HUES64 (cell line): ENCODE results near the gene FMNL1.

Source experiments
- H3K27ac ChIP-seq: 2 replicates; pipeline ENCODE4 v1.7.0; 2013; ENCODE audit warnings: low read depth, low read length, inconsistent platforms
- H3K27me3 ChIP-seq: 2 replicates; pipeline ENCODE4 v1.6.1; 2013; ENCODE audit warnings: mild to moderate bottlenecking, low read length; ENCODE audit not compliant: insufficient read depth
- H3K36me3 ChIP-seq: 2 replicates; pipeline ENCODE4 v1.6.1; 2013; ENCODE audit warnings: mild to moderate bottlenecking, low read length; ENCODE audit not compliant: insufficient read depth
- H3K4me1 ChIP-seq: 2 replicates; pipeline ENCODE4 v1.6.1; 2013; ENCODE audit warnings: mild to moderate bottlenecking, low read length, moderate library complexity; ENCODE audit not compliant: insufficient read depth
- H3K4me3 ChIP-seq: 2 replicates; pipeline ENCODE4 v1.5.1; 2013; ENCODE audit warnings: mild to moderate bottlenecking, low read length, moderate library complexity
- H3K9ac ChIP-seq: 2 replicates; pipeline ENCODE4 v1.6.1; 2013; ENCODE audit warnings: mild to moderate bottlenecking, low read depth, low read length
- H3K9me3 ChIP-seq: 2 replicates; pipeline ENCODE4 v1.6.1; 2013; ENCODE audit warnings: low read depth, low read length; ENCODE audit not compliant: insufficient read depth
- WGBS: fragments of 150-250, 120-280 bp; methylation state at CpG from one replicate; pipeline ENCODE4 v1.1.7; 2013; ENCODE audit warnings: missing lambda C conversion rate; 5-methylcytosine and 5-hydroxymethylcytosine counted together

Gene FMNL1

GRCh38 chr17:45287526-45288500 lies 66.1 kb downstream of the FMNL1 start:
- no peaks in the 10 kb centered on the region for H3K4me1 ChIP-seq
- H3K27me3 ChIP-seq = no peaks in the 10 kb centered on the region
- no peaks in the 10 kb centered on the region for H3K9me3 ChIP-seq
- WGBS = 94% methylated on average over 10 of the region's 10 CpGs
- peaks cover 37% of the 10 kb centered on the region for H3K36me3 ChIP-seq
- H3K27ac ChIP-seq = no peak overlapping the region
- H3K9ac ChIP-seq = no peak overlapping the region
- H3K4me3 ChIP-seq = no peak overlapping the region

- 93% methylated on average over 10 of the region's 10 CpGs for WGBS
- Histone ChIP-seq H3K27me3 (no peaks in the 10 kb centered on the region), H3K4me1 (0 out of 2 replicates have a peak, but pooled peaks cover 3% of the 10 kb centered on the region), H3K27ac (no peak overlapping the region), H3K4me3 (no peak overlapping the region), H3K36me3 (peaks cover 27% of the 10 kb centered on the region), H3K9ac (no peak overlapping the region), H3K9me3 (no peaks in the 10 kb centered on the region)
These were observed 67.1 kb downstream of the FMNL1 start for GRCh38 chr17:45288825-45289224.

GRCh38 chr17:45289301-45290268 lies 67.9 kb downstream of the FMNL1 start:
- no peak overlapping the region for H3K4me3 ChIP-seq
- H3K9me3 ChIP-seq = no peaks in the 10 kb centered on the region
- no peak overlapping the region for H3K27ac ChIP-seq
- no peak overlapping the region for H3K9ac ChIP-seq
- peaks cover 20% of the 10 kb centered on the region for H3K36me3 ChIP-seq
- 0 out of 2 replicates have a peak, but pooled peaks cover 4% of the 10 kb centered on the region for H3K4me1 ChIP-seq
- 92% methylated on average over 15 of the region's 15 CpGs for WGBS
- no peaks in the 10 kb centered on the region for H3K27me3 ChIP-seq

DNA sequence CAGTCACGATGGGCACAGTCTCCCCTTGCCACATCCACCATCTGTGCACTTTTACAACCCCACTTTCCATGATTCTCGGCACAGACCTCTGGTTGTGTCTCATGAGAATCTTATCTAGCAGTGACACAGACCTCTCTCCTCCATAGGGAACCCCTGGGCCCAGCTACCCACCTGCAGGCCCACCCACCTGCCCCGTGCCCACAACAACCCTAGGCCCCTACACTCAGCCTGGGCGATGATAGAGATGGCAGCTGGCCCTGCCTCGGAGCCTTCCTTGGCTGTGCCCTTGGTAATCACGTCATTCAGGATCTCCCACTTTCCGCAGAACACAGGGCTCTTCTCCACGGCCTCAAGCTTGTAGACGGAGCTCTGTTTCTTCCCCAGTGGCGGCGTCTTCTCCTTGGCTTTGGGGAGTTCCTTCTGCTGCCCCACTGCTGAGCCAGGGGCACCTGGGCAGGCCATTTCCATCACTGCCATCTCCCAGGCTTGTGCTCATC lies 68.6 kb downstream of the FMNL1 start:
- peaks cover 18% of the 10 kb centered on the region; the same call in 1 of the 2 replicates for H3K36me3 ChIP-seq
- 0 out of 2 replicates have a peak, but pooled peaks cover 4% of the 10 kb centered on the region for H3K4me1 ChIP-seq
- no peak overlapping the region for H3K9ac ChIP-seq
- WGBS = 93% methylated on average over 11 of the region's 11 CpGs
- H3K4me3 ChIP-seq = no peak overlapping the region
- H3K9me3 ChIP-seq = no peaks in the 10 kb centered on the region
- no peaks in the 10 kb centered on the region for H3K27me3 ChIP-seq
- no peak overlapping the region for H3K27ac ChIP-seq

DNA sequence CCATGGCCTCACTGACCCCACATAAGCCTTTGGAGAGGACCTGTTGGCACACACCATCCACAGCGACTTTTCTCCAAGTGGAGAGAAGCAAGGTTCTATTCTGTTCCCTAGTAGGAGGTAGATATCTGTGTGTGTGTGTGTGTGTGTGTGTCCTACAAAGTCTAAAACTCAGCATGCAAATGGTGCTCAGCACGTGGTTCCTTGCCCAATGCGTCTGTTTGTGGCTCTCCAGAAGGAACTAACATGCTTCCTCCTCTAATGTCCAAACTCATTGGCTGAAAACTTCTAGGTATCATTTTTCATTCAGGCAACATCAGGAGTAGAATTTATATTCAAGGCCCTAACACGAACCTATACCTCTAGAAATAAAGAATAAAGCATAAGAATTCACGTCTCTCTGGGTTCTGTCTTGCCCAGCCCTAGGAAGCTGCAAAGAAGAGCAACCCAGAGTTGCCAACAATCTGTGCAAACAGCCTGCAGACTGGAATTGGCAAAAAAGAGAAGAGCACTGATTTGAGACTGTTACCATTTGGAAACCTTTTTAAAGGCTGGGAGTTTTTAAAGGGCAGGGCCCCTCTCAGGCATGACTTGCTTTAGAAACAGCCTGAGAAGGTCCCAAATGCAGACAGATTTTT lies 69.6 kb downstream of the FMNL1 start:
- 0 out of 2 replicates have a peak, but pooled peaks cover 4% of the 10 kb centered on the region for H3K4me1 ChIP-seq
- H3K9ac ChIP-seq = no peak overlapping the region
- 87% methylated on average over 5 of the region's 5 CpGs for WGBS
- H3K36me3 ChIP-seq = peaks cover 15% of the 10 kb centered on the region; the same call in 1 of the 2 replicates
- H3K27ac ChIP-seq = no peak overlapping the region
- H3K27me3 ChIP-seq = no peaks in the 10 kb centered on the region
- H3K9me3 ChIP-seq = no peaks in the 10 kb centered on the region
- no peak overlapping the region for H3K4me3 ChIP-seq

- Histone ChIP-seq H3K9me3 (no peaks in the 10 kb centered on the region), H3K27me3 (no peaks in the 10 kb centered on the region), H3K9ac (no peak overlapping the region), H3K4me1 (0 out of 2 replicates have a peak, but pooled peaks cover 4% of the 10 kb centered on the region), H3K36me3 (peaks cover 5% of the 10 kb centered on the region; the same call in 1 of the 2 replicates), H3K4me3 (no peak overlapping the region), H3K27ac (no peak overlapping the region)
- 89% methylated on average over 12 of the region's 12 CpGs for WGBS
These were observed 71.2 kb downstream of the FMNL1 start for GRCh38 chr17:45292696-45293412.

DNA sequence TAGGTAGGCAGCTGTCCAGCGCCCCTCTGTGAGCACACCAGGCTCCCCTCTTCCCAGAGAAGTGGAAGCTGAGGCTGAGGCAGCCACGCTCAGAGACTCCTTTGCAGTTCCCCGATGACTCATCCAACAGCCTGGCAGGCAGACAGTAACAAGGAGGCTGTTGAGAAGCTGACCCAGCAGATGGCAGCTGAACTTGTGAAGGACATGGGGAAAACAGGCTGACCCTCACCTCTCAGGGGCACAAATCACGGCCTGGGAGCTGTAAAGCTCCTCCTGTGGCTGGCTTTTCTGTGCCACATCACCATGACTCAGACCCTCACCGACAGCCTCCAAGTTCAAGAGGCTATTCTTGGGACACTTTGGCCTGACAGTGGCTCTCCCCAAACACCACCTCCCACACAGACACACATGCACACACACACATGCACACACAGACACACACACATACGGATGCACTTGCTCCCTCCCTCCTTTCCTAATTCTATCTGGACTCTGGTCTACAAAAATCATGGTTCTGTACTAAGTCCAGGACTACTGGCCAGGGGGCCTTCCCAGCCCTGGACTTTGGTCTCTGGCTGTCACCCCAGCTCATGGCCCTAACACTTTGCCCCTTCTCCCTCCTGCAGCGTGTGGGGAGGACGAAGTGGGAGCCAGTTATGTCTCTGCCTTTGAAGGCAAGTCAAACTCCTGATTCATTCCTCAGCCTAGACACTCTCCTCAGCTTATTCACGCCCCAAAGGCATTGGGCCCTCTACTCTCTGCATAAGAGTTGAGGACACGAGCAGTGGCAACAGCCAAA lies 71.9 kb downstream of the FMNL1 start:
- WGBS = 82% methylated on average over 10 of the region's 10 CpGs
- no peak overlapping the region for H3K4me3 ChIP-seq
- H3K9ac ChIP-seq = no peak overlapping the region
- peaks cover 3% of the 10 kb centered on the region; the same call in 1 of the 2 replicates for H3K36me3 ChIP-seq
- no peaks in the 10 kb centered on the region for H3K27me3 ChIP-seq
- H3K27ac ChIP-seq = no peak overlapping the region
- H3K4me1 ChIP-seq = 0 out of 2 replicates have a peak, but pooled peaks cover 4% of the 10 kb centered on the region
- no peaks in the 10 kb centered on the region for H3K9me3 ChIP-seq

DNA sequence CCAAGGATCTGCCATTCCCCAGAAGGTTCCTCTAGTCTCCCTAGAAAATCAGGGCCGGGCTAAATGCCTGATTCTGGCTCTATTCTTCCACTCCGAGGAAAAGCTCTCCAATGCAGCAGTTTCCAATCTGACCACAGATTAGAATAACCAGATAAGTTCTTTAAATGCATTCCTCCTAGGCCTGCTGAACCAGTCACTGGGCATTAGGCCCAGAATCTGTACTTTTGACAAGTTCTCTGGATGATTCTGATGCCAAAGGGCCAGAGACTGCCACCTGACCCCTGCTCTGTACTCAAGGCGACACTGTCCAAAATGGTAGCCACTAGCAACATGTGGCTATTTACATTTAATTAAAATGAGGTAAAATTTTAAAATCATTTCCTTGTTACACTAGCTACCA lies 72.8 kb downstream of the FMNL1 start:
- Histone ChIP-seq H3K9ac (no peak overlapping the region), H3K4me3 (no peak overlapping the region), H3K9me3 (no peaks in the 10 kb centered on the region), H3K27ac (no peak overlapping the region), H3K4me1 (0 out of 2 replicates have a peak, but pooled peaks cover 4% of the 10 kb centered on the region), H3K27me3 (no peaks in the 10 kb centered on the region), H3K36me3 (no peaks in the 10 kb centered on the region)
- WGBS = 92% methylated on average over 2 of the region's 3 CpGs

- Histone ChIP-seq H3K27ac (no peak overlapping the region), H3K9ac (no peak overlapping the region), H3K4me3 (no peak overlapping the region), H3K27me3 (no peaks in the 10 kb centered on the region), H3K9me3 (no peaks in the 10 kb centered on the region), H3K4me1 (0 out of 2 replicates have a peak, but pooled peaks cover 4% of the 10 kb centered on the region), H3K36me3 (no peaks in the 10 kb centered on the region)
- WGBS = 91% methylated on average over 7 of the region's 7 CpGs
These were observed 74.5 kb downstream of the FMNL1 start for GRCh38 chr17:45296003-45296832.
